Measurements from ENCODE around the gene FER. TPM values are rescaled to one million over a fixed set of nuclear protein-coding genes. Genes with fewer than 3 reads are reported as not detected.

FER gene
- total and polyA plus RNA-seq, 10 of the 15 experiments (the other 5 are each of a cell fraction or from before 2014, with no cell fraction given) = 4.4 to 19.1 (median 9.6) TPM

DNA sequence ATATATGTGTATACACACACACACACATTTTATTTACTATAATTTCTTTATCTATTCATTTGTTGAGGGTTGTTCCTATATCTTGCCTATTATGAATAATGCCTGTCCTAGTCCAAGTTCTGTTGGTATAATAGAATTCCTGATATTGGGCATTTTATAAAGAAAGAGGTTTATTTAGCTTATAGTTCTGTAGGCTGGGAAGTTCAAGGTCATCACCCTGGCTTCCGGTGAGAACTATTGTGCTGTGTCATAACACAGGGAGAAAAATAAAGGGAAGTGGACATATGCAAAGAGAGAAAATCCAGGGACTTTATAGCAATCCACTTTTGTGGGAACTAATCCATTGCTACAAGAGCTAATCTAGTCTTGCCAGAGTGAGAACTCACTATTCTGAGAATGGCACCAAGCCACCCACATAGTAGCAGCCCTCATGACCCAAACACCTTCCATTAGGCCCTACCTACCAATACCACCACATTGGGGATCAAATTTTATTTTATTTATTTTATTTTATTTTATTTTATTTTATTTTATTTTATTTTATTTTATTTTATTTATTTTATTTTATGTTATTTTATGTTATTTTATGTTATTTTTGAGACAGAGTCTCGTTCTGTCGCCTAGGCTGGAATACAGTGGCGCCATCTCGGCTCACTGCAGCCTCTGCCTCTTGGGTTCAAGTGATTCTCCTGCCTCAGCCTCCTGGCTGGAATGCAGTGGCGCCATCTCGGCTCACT is 74.7 kb downstream of the FER start:
- no peak overlapping the region for H2AFZ ChIP-seq (ENCODE audit: control insufficient read depth, low read depth, low read length)
- no peak for ATAC-seq
- H3K27ac ChIP-seq (ENCODE audit: control insufficient read depth, insufficient read depth) = no peak overlapping the region
- peaks cover 4% of the 10 kb centered on the region; the same call in 2 of the 3 replicates for H3K9me3 ChIP-seq (replicated peaks; ENCODE audit: control insufficient read depth, insufficient read depth, low read length)
- in situ Hi-C loops (cut with MboI) (no loop called here), intact Hi-C loops (cut with micrococcal nuclease; ENCODE audit: unreplicated experiment) (no loop called here)
- RAD21 ChIA-PET (ENCODE audit: unreplicated experiment) = no interaction called here
- H4K20me1 ChIP-seq (ENCODE audit: control insufficient read depth, insufficient read depth) = no peaks in the 10 kb centered on the region
- H3K4me3 ChIP-seq = no peak overlapping the region
- DNase-seq (ENCODE audit: low read depth, low spot score) = no peak
- CTCF ChIA-PET = no interaction called here
- BruUV-seq (replicated peaks) = no TSS peak
- POLR2A ChIA-PET = no interaction called here
- SMC1A ChIA-PET (ENCODE audit: uncharacterized antibody, unreplicated experiment) = no interaction called here
- over 99% methylated on average over 7 of the region's 7 CpGs for WGBS (ENCODE audit: insufficient coverage, insufficient replicate concordance, low lambda C conversion rate, missing lambda C conversion rate)
- H3K36me3 ChIP-seq (ENCODE audit: control insufficient read depth in 2 of 2, insufficient read depth in 2 of 2, low read length in 1 of 2) = no peaks in the 10 kb centered on the region
- H3K9ac ChIP-seq (ENCODE audit: control insufficient read depth, insufficient read depth, low read length) = no peak overlapping the region
- no peak overlapping the region for H3K4me2 ChIP-seq (ENCODE audit: control insufficient read depth, insufficient read depth)
- H3K27me3 ChIP-seq (replicated peaks in 1 of 2; ENCODE audit: control insufficient read depth in 2 of 2, insufficient read depth in 2 of 2, low read length in 1 of 2) = no peaks in the 10 kb centered on the region
- H3K4me1 ChIP-seq (ENCODE audit: control insufficient read depth, insufficient read depth, low read length) = no peaks in the 10 kb centered on the region
- no peak for FAIRE-seq
- H3K79me2 ChIP-seq (ENCODE audit: control insufficient read depth, insufficient read depth, low read length) = no peaks in the 10 kb centered on the region
- TF ChIP-seq EED (IDR thresholded peaks at IDR 0.05; ENCODE audit: low read depth) (no peak), POLR2AphosphoS5 (IDR thresholded peaks at IDR 0.05; ENCODE audit: low read length) (no peak), HCFC1 (IDR thresholded peaks at IDR 0.05; ENCODE audit: low read length) (no peak), FOXK2 (IDR thresholded peaks at IDR 0.05) (no peak), SMAD5 (IDR thresholded peaks at IDR 0.05; ENCODE audit: low read depth) (no peak), IKZF2 (IDR thresholded peaks at IDR 0.05) (no peak), RB1 (IDR thresholded peaks at IDR 0.05; ENCODE audit: borderline replicate concordance) (no peak), PML (IDR thresholded peaks at IDR 0.05; ENCODE audit: low read length) (no peak)
- TF ChIP-seq, protein P1, sequence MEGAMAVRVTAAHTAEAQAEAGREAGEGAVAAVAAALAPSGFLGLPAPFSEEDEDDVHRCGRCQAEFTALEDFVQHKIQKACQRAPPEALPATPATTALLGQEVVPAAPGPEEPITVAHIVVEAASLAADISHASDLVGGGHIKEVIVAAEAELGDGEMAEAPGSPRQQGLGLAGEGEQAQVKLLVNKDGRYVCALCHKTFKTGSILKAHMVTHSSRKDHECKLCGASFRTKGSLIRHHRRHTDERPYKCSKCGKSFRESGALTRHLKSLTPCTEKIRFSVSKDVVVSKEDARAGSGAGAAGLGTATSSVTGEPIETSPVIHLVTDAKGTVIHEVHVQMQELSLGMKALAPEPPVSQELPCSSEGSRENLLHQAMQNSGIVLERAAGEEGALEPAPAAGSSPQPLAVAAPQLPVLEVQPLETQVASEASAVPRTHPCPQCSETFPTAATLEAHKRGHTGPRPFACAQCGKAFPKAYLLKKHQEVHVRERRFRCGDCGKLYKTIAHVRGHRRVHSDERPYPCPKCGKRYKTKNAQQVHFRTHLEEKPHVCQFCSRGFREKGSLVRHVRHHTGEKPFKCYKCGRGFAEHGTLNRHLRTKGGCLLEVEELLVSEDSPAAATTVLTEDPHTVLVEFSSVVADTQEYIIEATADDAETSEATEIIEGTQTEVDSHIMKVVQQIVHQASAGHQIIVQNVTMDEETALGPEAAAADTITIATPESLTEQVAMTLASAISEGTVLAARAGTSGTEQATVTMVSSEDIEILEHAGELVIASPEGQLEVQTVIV (IDR thresholded peaks at IDR 0.05; ENCODE audit: borderline replicate concordance, partially characterized antibody) = no peak
- TF ChIP-seq, protein P2, sequence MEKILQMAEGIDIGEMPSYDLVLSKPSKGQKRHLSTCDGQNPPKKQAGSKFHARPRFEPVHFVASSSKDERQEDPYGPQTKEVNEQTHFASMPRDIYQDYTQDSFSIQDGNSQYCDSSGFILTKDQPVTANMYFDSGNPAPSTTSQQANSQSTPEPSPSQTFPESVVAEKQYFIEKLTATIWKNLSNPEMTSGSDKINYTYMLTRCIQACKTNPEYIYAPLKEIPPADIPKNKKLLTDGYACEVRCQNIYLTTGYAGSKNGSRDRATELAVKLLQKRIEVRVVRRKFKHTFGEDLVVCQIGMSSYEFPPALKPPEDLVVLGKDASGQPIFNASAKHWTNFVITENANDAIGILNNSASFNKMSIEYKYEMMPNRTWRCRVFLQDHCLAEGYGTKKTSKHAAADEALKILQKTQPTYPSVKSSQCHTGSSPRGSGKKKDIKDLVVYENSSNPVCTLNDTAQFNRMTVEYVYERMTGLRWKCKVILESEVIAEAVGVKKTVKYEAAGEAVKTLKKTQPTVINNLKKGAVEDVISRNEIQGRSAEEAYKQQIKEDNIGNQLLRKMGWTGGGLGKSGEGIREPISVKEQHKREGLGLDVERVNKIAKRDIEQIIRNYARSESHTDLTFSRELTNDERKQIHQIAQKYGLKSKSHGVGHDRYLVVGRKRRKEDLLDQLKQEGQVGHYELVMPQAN (conservative IDR thresholded peaks at IDR 0.05) = no peak
- TF ChIP-seq, protein P3, sequence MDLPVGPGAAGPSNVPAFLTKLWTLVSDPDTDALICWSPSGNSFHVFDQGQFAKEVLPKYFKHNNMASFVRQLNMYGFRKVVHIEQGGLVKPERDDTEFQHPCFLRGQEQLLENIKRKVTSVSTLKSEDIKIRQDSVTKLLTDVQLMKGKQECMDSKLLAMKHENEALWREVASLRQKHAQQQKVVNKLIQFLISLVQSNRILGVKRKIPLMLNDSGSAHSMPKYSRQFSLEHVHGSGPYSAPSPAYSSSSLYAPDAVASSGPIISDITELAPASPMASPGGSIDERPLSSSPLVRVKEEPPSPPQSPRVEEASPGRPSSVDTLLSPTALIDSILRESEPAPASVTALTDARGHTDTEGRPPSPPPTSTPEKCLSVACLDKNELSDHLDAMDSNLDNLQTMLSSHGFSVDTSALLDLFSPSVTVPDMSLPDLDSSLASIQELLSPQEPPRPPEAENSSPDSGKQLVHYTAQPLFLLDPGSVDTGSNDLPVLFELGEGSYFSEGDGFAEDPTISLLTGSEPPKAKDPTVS (IDR thresholded peaks at IDR 0.05; ENCODE audit: low read depth, low read length) = no peak
- TF ChIP-seq, protein P4, sequence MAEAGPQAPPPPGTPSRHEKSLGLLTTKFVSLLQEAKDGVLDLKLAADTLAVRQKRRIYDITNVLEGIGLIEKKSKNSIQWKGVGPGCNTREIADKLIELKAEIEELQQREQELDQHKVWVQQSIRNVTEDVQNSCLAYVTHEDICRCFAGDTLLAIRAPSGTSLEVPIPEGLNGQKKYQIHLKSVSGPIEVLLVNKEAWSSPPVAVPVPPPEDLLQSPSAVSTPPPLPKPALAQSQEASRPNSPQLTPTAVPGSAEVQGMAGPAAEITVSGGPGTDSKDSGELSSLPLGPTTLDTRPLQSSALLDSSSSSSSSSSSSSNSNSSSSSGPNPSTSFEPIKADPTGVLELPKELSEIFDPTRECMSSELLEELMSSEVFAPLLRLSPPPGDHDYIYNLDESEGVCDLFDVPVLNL (IDR thresholded peaks at IDR 0.05; ENCODE audit: low read depth, low read length) = no peak
- TF ChIP-seq, protein P5, sequence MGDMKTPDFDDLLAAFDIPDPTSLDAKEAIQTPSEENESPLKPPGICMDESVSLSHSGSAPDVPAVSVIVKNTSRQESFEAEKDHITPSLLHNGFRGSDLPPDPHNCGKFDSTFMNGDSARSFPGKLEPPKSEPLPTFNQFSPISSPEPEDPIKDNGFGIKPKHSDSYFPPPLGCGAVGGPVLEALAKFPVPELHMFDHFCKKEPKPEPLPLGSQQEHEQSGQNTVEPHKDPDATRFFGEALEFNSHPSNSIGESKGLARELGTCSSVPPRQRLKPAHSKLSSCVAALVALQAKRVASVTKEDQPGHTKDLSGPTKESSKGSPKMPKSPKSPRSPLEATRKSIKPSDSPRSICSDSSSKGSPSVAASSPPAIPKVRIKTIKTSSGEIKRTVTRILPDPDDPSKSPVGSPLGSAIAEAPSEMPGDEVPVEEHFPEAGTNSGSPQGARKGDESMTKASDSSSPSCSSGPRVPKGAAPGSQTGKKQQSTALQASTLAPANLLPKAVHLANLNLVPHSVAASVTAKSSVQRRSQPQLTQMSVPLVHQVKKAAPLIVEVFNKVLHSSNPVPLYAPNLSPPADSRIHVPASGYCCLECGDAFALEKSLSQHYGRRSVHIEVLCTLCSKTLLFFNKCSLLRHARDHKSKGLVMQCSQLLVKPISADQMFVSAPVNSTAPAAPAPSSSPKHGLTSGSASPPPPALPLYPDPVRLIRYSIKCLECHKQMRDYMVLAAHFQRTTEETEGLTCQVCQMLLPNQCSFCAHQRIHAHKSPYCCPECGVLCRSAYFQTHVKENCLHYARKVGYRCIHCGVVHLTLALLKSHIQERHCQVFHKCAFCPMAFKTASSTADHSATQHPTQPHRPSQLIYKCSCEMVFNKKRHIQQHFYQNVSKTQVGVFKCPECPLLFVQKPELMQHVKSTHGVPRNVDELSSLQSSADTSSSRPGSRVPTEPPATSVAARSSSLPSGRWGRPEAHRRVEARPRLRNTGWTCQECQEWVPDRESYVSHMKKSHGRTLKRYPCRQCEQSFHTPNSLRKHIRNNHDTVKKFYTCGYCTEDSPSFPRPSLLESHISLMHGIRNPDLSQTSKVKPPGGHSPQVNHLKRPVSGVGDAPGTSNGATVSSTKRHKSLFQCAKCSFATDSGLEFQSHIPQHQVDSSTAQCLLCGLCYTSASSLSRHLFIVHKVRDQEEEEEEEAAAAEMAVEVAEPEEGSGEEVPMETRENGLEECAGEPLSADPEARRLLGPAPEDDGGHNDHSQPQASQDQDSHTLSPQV (IDR thresholded peaks at IDR 0.05) = no peak
